Small intestine (tissue), 7 donors: ENCODE data around the gene AGPS. TPM values are rescaled to one million over a fixed set of nuclear protein-coding genes. Genes with fewer than 3 reads are reported as not detected.

ENCODE experiments used
- DNase-seq, 2 donors: peaks; one replicate each; pipeline versions ENCODE4 v3.0.0 to v3.0.0-alpha.2; 2013
- FAIRE-seq: peaks from 2 replicates; lab custom pipeline; 2012; peaks lifted over from hg19 to GRCh38; lab: Jason Lieb, UNC
- H3K27ac ChIP-seq, 3 donors: one replicate each; pipeline ENCODE4 v1.5.1; 2013; ENCODE audit warnings: low read length in 2 of 3, mild to moderate bottlenecking in 2 of 3, control low read depth in 1 of 3, inconsistent platforms in 1 of 3, low read depth in 1 of 3, moderate library complexity in 1 of 3
- H3K27me3 ChIP-seq, 3 donors: one replicate each; pipeline ENCODE4 v1.6.1; 2013; ENCODE audit warnings: low read length in 3 of 3, inconsistent platforms in 1 of 3; ENCODE audit not compliant: control insufficient read depth in 3 of 3, insufficient read depth in 3 of 3
- H3K36me3 ChIP-seq, 3 donors: one replicate each; pipeline ENCODE4 v1.6.1; 2013; ENCODE audit warnings: low read length in 3 of 3, inconsistent platforms in 1 of 3, low read depth in 1 of 3, mild to moderate bottlenecking in 1 of 3, moderate library complexity in 1 of 3; ENCODE audit not compliant: control insufficient read depth in 3 of 3, insufficient read depth in 2 of 3
- H3K4me1 ChIP-seq, 3 donors: one replicate each; pipeline ENCODE4 v1.6.1; 2013; ENCODE audit warnings: low read length in 2 of 3, inconsistent platforms in 1 of 3, low read depth in 1 of 3, mild to moderate bottlenecking in 1 of 3, moderate library complexity in 1 of 3; ENCODE audit not compliant: control insufficient read depth in 3 of 3, insufficient read depth in 2 of 3
- H3K4me3 ChIP-seq, 3 donors: one replicate each; pipeline ENCODE4 v1.5.1; 2013; ENCODE audit warnings: low read length in 3 of 3, control low read depth in 1 of 3, inconsistent platforms in 1 of 3, low read depth in 1 of 3, mild to moderate bottlenecking in 1 of 3, moderate library complexity in 1 of 3
- H3K9me3 ChIP-seq, 2 donors: one replicate each; pipeline ENCODE4 v1.6.1; 2013; ENCODE audit warnings: low read depth in 1 of 2, low read length in 1 of 2; ENCODE audit not compliant: control insufficient read depth in 2 of 2, insufficient read depth in 1 of 2
- WGBS, 3 donors: extraction: QIAGEN DNeasy Blood & Tissue Kit; methylation state at CpG; one replicate each; pipeline ENCODE4 v1.1.7; 2013; 5-methylcytosine and 5-hydroxymethylcytosine counted together
- polyA plus RNA-seq, 4 donors: library from polyadenylated mRNA; stranded (reverse) in 3 of 4; unstranded in 1 of 4; fragments of 200-250 nt in 3 of 4; fragments of 120-200 nt in 1 of 4; gene quantifications; one replicate each; pipeline versions ENCODE4 v1.2.1 to v1.2.3, GENCODE V29; 2013
- donor health status: healthy with polysubstance abuse.
- donor health status: control.
- donor health status: control.
- donor health status: Bipolar disorder and iron deficiency.
- donor health status: healthy.

AGPS gene
- polyA plus RNA-seq, 4 donors: 7.6 to 26.7 (median 11.8) TPM

GRCh38 chr2:177471990-177472389 is 79.4 kb downstream of the AGPS start:
- no peak for DNase-seq
- Histone ChIP-seq H3K27ac (no peak overlapping the region), H3K4me1 (no peaks in the 10 kb centered on the region), H3K4me3 (no peak overlapping the region), H3K9me3 (peaks cover 0 to 7% of the 10 kb centered on the region in 2 donors), H3K27me3 (no peaks in the 10 kb centered on the region), H3K36me3 (peaks cover 0 to 5% (median 4%) of the 10 kb centered on the region in 3 donors)
- no peak for FAIRE-seq
- WGBS, 3 donors: 97 to 99% (median 97%) methylated on average over 2 of the region's 2 CpGs

DNA sequence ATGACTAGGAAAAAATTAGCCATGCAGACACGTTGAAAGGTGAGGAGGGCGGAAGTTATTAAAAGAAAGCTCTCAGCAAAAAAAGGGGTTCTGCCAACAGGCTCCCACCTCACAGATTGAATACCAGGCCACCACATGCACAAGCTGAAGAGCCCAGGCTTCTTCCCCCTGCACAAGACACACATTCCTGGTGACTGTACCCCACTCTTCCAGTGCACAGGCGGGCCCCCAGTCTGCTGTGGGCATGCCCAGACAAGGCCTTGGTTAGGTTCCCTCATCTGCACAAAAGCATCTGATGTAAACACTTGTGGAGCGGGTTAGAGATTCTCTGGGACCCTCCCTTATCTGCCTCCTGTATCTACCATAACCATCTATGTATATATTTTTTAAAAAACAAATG is 81.7 kb downstream of the AGPS start:
- H3K4me3 ChIP-seq: no peak overlapping the region
- H3K4me1 ChIP-seq: no peaks in the 10 kb centered on the region
- H3K9me3 ChIP-seq: peaks cover 0 to 7% of the 10 kb centered on the region in 2 donors
- WGBS, 3 donors: 94 to 97% (median 94%) methylated on average over 4 of the region's 4 CpGs
- H3K36me3 ChIP-seq: peaks cover 0 to 7% (median 4%) of the 10 kb centered on the region in 3 donors
- H3K27ac ChIP-seq: no peak overlapping the region
- no peak for DNase-seq
- no peak for FAIRE-seq
- no peaks in the 10 kb centered on the region for H3K27me3 ChIP-seq

DNA sequence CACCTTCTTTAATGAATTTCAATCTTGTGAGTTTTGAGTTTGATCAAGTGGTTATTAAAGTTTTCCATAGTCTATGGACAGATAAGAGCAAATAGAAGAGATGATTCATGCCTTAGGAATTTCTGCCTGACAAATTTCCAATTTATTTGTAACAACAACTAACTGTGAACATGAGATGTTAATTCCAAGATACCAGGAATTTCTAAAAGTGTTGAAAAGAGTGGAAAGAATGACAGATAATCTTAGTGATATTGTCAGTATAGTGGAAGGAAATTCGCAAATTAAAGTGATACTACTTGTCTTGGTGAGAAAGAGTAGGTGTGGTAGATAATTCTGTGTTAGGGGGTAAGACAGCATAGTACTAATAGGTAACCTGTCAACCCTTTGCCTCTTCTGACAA is 82.4 kb downstream of the AGPS start:
- FAIRE-seq (no peak), DNase-seq (no peak)
- Histone ChIP-seq H3K9me3 (peaks cover 0 to 4% of the 10 kb centered on the region in 2 donors), H3K4me1 (no peaks in the 10 kb centered on the region), H3K36me3 (peaks cover 0 to 7% (median 2%) of the 10 kb centered on the region in 3 donors), H3K27ac (no peak overlapping the region), H3K4me3 (no peak overlapping the region), H3K27me3 (no peaks in the 10 kb centered on the region)
- 90 to 100% (median 93%) methylated on average over 1 of the region's 1 CpG for WGBS, 3 donors

DNA sequence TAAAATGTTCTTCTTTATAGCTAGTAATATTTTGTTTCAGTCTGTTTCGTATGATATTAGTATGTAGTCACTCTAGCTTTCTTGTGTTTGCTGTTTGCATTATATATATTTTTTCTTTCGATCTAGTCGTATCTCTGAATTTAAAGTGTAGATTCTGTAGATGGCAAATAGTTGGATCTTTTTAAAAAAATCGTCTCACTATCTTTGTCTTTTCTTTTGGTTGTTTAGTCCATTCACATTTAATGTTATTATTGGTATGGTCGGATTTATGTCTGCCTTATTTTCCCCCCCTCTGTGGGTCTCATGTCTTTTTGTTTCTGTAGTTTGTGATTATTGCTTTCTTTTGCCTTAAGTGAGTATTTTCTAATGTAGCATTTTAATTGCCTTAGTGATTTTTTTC is 84.3 kb downstream of the AGPS start:
- H3K27ac ChIP-seq: no peak overlapping the region
- peak; percentile 26 for FAIRE-seq
- no peak for DNase-seq
- no peaks in the 10 kb centered on the region for H3K4me1 ChIP-seq
- peaks cover 0 to 5% (median 2%) of the 10 kb centered on the region in 3 donors for H3K36me3 ChIP-seq
- H3K4me3 ChIP-seq: no peak overlapping the region
- H3K9me3 ChIP-seq: no peaks in the 10 kb centered on the region
- 98% methylated on average over 5 of the region's 5 CpGs for WGBS, 3 donors
- H3K27me3 ChIP-seq: no peaks in the 10 kb centered on the region

- no peaks in the 10 kb centered on the region for H3K27me3 ChIP-seq
- H3K36me3 ChIP-seq: peaks cover 0 to 5% (median 2%) of the 10 kb centered on the region in 3 donors
- H3K4me1 ChIP-seq: no peaks in the 10 kb centered on the region
- no peaks in the 10 kb centered on the region for H3K9me3 ChIP-seq
- no peak overlapping the region for H3K4me3 ChIP-seq
- FAIRE-seq (no peak), DNase-seq (no peak)
- 94 to 100% (median 98%) methylated on average over 2 of the region's 2 CpGs for WGBS, 3 donors
- no peak overlapping the region for H3K27ac ChIP-seq
These were observed 85.5 kb downstream of the AGPS start for GRCh38 chr2:177478029-177478428.

DNA sequence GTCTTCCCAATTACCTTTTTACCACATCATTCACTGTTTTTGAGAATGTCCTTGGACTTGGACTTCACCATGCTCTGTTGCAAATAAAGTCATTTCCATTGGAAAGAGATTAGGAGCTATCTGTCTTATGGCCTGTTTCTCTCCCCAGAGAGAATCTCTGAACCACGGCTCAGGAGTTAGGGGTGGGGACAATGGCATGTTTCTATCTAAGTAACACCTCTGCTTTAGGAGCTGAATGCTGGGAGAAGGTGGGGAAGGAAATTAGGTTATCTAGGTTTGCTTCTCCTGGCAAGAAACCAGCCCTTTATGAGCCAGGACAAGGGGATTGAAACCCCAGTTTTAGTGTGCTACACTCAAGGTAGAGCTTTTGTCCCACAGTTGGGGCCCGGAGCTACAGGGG is 86.3 kb downstream of the AGPS start:
- no peak for FAIRE-seq
- DNase-seq: no peak
- Histone ChIP-seq H3K27ac (no peak overlapping the region), H3K4me3 (no peak overlapping the region), H3K4me1 (no peaks in the 10 kb centered on the region), H3K9me3 (no peaks in the 10 kb centered on the region), H3K27me3 (no peaks in the 10 kb centered on the region), H3K36me3 (peaks cover 0 to 5% (median 2%) of the 10 kb centered on the region in 3 donors)
- WGBS, 3 donors: 92 to 100% (median 98%) methylated on average over 2 of the region's 2 CpGs

- Histone ChIP-seq H3K36me3 (peaks cover 0 to 11% (median 0%) of the 10 kb centered on the region in 3 donors), H3K4me1 (no peaks in the 10 kb centered on the region), H3K27me3 (no peaks in the 10 kb centered on the region), H3K4me3 (no peak overlapping the region), H3K9me3 (no peaks in the 10 kb centered on the region), H3K27ac (no peak overlapping the region)
- DNase-seq (no peak), FAIRE-seq (no peak)
These were observed 89.6 kb downstream of the AGPS start for GRCh38 chr2:177482195-177482594.

- 89 to 98% (median 94%) methylated on average over 2 of the region's 2 CpGs for WGBS, 3 donors
- Histone ChIP-seq H3K36me3 (peaks cover 0 to 11% (median 0%) of the 10 kb centered on the region in 3 donors), H3K27me3 (no peaks in the 10 kb centered on the region), H3K4me1 (no peaks in the 10 kb centered on the region), H3K27ac (no peak overlapping the region), H3K4me3 (no peak overlapping the region), H3K9me3 (no peaks in the 10 kb centered on the region)
- no peak for FAIRE-seq
- no peak for DNase-seq
These were observed 91.0 kb downstream of the AGPS start for GRCh38 chr2:177483531-177483930.

- Histone ChIP-seq H3K27ac (no peak overlapping the region), H3K27me3 (no peaks in the 10 kb centered on the region), H3K4me3 (no peak overlapping the region), H3K9me3 (no peaks in the 10 kb centered on the region), H3K4me1 (no peaks in the 10 kb centered on the region), H3K36me3 (peaks cover 0 to 9% (median 0%) of the 10 kb centered on the region in 3 donors)
- no peak for FAIRE-seq
- 97 to 98% (median 97%) methylated on average over 14 of the region's 14 CpGs for WGBS, 3 donors
- DNase-seq: no peak
These were observed 91.7 kb downstream of the AGPS start for GRCh38 chr2:177484180-177484795.
